H9 (cell line): ENCODE results near the gene RPRD1B. TPM values are rescaled to one million over a fixed set of nuclear protein-coding genes. Genes with fewer than 3 reads are reported as not detected.

Experiments
- DNase-seq: peaks from one replicate; pipeline ENCODE4 v3.0.0-alpha.2; 2017
- H2AFZ ChIP-seq: one replicate; pipeline ENCODE4 v1.6.1; 2013; ENCODE audit warnings: mild to moderate bottlenecking, low read length, control low read depth, moderate library complexity
- H2AK5ac ChIP-seq: 2 replicates; pipeline ENCODE4 v1.6.1; 2013; ENCODE audit warnings: low read length, control low read depth, mixed read lengths; ENCODE audit not compliant: insufficient read length
- H2BK120ac ChIP-seq: one replicate; pipeline ENCODE4 v1.6.1; 2013; ENCODE audit warnings: low read depth, mild to moderate bottlenecking, low read length, control low read depth, inconsistent platforms; ENCODE audit not compliant: poor library complexity, severe bottlenecking
- H2BK12ac ChIP-seq: 2 replicates; pipeline ENCODE4 v1.6.1; 2013; ENCODE audit warnings: low read length, control low read depth, mixed read lengths, low read depth; ENCODE audit not compliant: insufficient read length
- H2BK15ac ChIP-seq: 2 replicates; pipeline ENCODE4 v1.6.1; 2013; ENCODE audit warnings: low read depth, low read length, control low read depth
- H2BK20ac ChIP-seq: one replicate; pipeline ENCODE4 v1.6.1; 2013; ENCODE audit warnings: low read depth, mild to moderate bottlenecking, low read length, control low read depth, inconsistent platforms; ENCODE audit not compliant: poor library complexity, severe bottlenecking
- H2BK5ac ChIP-seq: 2 replicates; pipeline ENCODE4 v1.6.1; 2013; ENCODE audit warnings: low read length, control low read depth, mixed read lengths; ENCODE audit not compliant: insufficient read length
- H3K14ac ChIP-seq: 2 replicates; pipeline ENCODE4 v1.6.1; 2013; ENCODE audit warnings: low read length, control low read depth; ENCODE audit not compliant: insufficient read depth
- H3K18ac ChIP-seq: 2 replicates; pipeline ENCODE4 v1.6.1; 2013; ENCODE audit warnings: low read depth, mild to moderate bottlenecking, mixed read lengths, low read length, control low read depth; ENCODE audit not compliant: insufficient read length
- H3K23ac ChIP-seq: 2 replicates; pipeline ENCODE4 v1.6.1; 2013; ENCODE audit warnings: low read length, control low read depth, mixed read lengths, low read depth; ENCODE audit not compliant: insufficient read length
- H3K23me2 ChIP-seq: 2 replicates; pipeline ENCODE4 v1.6.1; 2013; ENCODE audit warnings: low read depth, mild to moderate bottlenecking, mixed read lengths, low read length, control low read depth; ENCODE audit not compliant: insufficient read length, poor library complexity, severe bottlenecking
- H3K27ac ChIP-seq: 2 replicates; pipeline ENCODE4 v1.5.1; 2013; ENCODE audit warnings: low read length, control low read depth, mixed read lengths, low read depth; ENCODE audit not compliant: insufficient read length
- H3K27me3 ChIP-seq: 2 replicates; pipeline ENCODE4 v1.6.1; 2013; ENCODE audit warnings: low read length, control low read depth, inconsistent platforms; ENCODE audit not compliant: insufficient read depth
- H3K4ac ChIP-seq: 2 replicates; pipeline ENCODE4 v1.6.1; 2013; ENCODE audit warnings: low read depth, mild to moderate bottlenecking, control low read depth, inconsistent platforms, low read length, moderate library complexity
- H3K4me1 ChIP-seq: 2 replicates; pipeline ENCODE4 v1.6.1; 2013; ENCODE audit warnings: low read length, control low read depth, inconsistent platforms; ENCODE audit not compliant: insufficient read depth
- H3K4me2 ChIP-seq: 2 replicates; pipeline ENCODE4 v1.6.1; 2013; ENCODE audit warnings: low read length, control low read depth, mixed read lengths; ENCODE audit not compliant: insufficient read length, insufficient read depth
- H3K56ac ChIP-seq: 2 replicates; pipeline ENCODE4 v1.6.1; 2013; ENCODE audit warnings: low read depth, mild to moderate bottlenecking, mixed read lengths, low read length, control low read depth; ENCODE audit not compliant: insufficient read length
- H3K79me1 ChIP-seq: 2 replicates; pipeline ENCODE4 v1.6.1; 2013; ENCODE audit warnings: low read depth, mild to moderate bottlenecking, moderate library complexity, low read length, control low read depth, inconsistent platforms; ENCODE audit not compliant: insufficient read depth, poor library complexity, severe bottlenecking
- H3K79me2 ChIP-seq: 2 replicates; pipeline ENCODE4 v1.6.1; 2013; ENCODE audit warnings: low read length, control low read depth, inconsistent platforms; ENCODE audit not compliant: insufficient read depth
- H3K9ac ChIP-seq: 2 replicates; pipeline ENCODE4 v1.6.1; 2013; ENCODE audit warnings: low read length, control low read depth, mixed read lengths; ENCODE audit not compliant: insufficient read length; ENCODE audit errors: extremely low read depth
- H3K9me3 ChIP-seq: one replicate; pipeline ENCODE4 v1.6.1; 2013; ENCODE audit warnings: low read depth, low read length, inconsistent platforms; ENCODE audit not compliant: control insufficient read depth
- H3T11ph ChIP-seq: one replicate; pipeline ENCODE4 v1.6.1; 2013; ENCODE audit warnings: mild to moderate bottlenecking, low read length, control low read depth, inconsistent platforms
- H4K20me1 ChIP-seq: one replicate; pipeline ENCODE4 v1.6.1; 2013; ENCODE audit not compliant: control insufficient read depth, insufficient read length, insufficient read depth
- H4K5ac ChIP-seq: 2 replicates; pipeline ENCODE4 v1.6.1; 2013; ENCODE audit warnings: low read depth, mild to moderate bottlenecking, mixed read lengths, low read length, control low read depth; ENCODE audit not compliant: insufficient read length
- H4K8ac ChIP-seq: replicated peaks from 2 replicates; pipeline ENCODE4 v1.6.1; 2013; ENCODE audit warnings: low read length, control low read depth, mixed read lengths, low read depth; ENCODE audit not compliant: insufficient read length
- H4K91ac ChIP-seq: 2 replicates; pipeline ENCODE4 v1.6.1; 2013; ENCODE audit warnings: low read depth, mild to moderate bottlenecking, moderate library complexity, mixed read lengths, low read length, control low read depth; ENCODE audit not compliant: insufficient read length
- H3K27ac Mint-ChIP-seq, 3 experiments: 2 replicates in 2 of 3; 3 replicates in 1 of 3; pipeline ENCODE4 v1.8.0; 2020 to 2021; ENCODE audit warnings: mixed read lengths in 3 of 3, mild to moderate bottlenecking in 1 of 3, moderate library complexity in 1 of 3
- H3K27me3 Mint-ChIP-seq: 2 replicates; pipeline ENCODE4 v1.8.0; 2021; ENCODE audit warnings: low read depth, mild to moderate bottlenecking, moderate library complexity, mixed read lengths
- H3K36me3 Mint-ChIP-seq, 3 experiments: 2 replicates in 2 of 3; 3 replicates in 1 of 3; pipeline ENCODE4 v1.8.0; 2020 to 2021; ENCODE audit warnings: low read depth in 3 of 3, mixed read lengths in 3 of 3; ENCODE audit not compliant: insufficient read depth in 1 of 3
- H3K4me1 Mint-ChIP-seq, 2 experiments: 2 replicates each; pipeline ENCODE4 v1.8.0; 2020; ENCODE audit warnings: mixed read lengths in 2 of 2
- H3K4me3 Mint-ChIP-seq, 2 experiments: 2 replicates in 1 of 2; 3 replicates in 1 of 2; pipeline ENCODE4 v1.8.0; 2020 to 2021; ENCODE audit warnings: mild to moderate bottlenecking in 2 of 2, mixed read lengths in 2 of 2, moderate library complexity in 1 of 2
- H3K9me3 Mint-ChIP-seq, 2 experiments: 2 replicates in 1 of 2; 3 replicates in 1 of 2; pipeline ENCODE4 v1.8.0; 2020; ENCODE audit warnings: mild to moderate bottlenecking in 2 of 2, mixed read lengths in 2 of 2, moderate library complexity in 1 of 2
- CTCF ChIP-seq: fragments of 200-600 bp; sonication (generic); conservative IDR thresholded peaks from 3 replicates; pipeline ENCODE4 v1.8.0; 2021; ENCODE audit warnings: antibody characterized with exemption, mild to moderate bottlenecking
- WGBS: extraction: QIAGEN DNeasy Blood & Tissue Kit; methylation state at CpG from one replicate; pipeline ENCODE4 v1.1.7; 2013; ENCODE audit warnings: missing lambda C conversion rate, low lambda C conversion rate, mixed read lengths; ENCODE audit not compliant: insufficient read length; ENCODE audit errors: extremely low coverage; 5-methylcytosine and 5-hydroxymethylcytosine counted together
- total RNA-seq: library from RNA; stranded (reverse); gene quantifications from 2 replicates; pipeline ENCODE4 v1.2.1, GENCODE V29; 2021

RPRD1B gene
- total RNA-seq, 1 experiment from 2014 or later: 34.3 TPM

GRCh38 chr20:38013887-38014286, 19.7 kb upstream of the RPRD1B start:
- Histone ChIP-seq H3K18ac (no peak overlapping the region), H2BK120ac (no peak overlapping the region), H4K20me1 (no peaks in the 10 kb centered on the region), H4K91ac (no peak overlapping the region), H3T11ph (no peak overlapping the region), H3K27ac (no peak overlapping the region), H2BK12ac (no peak overlapping the region), H3K4me2 (no peak overlapping the region), H3K9me3 (peaks cover 4% of the 10 kb centered on the region), H4K5ac (no peak overlapping the region), H3K4me1 (no peaks in the 10 kb centered on the region), H3K27me3 (no peaks in the 10 kb centered on the region), H2BK5ac (no peak overlapping the region), H2BK15ac (no peak overlapping the region), H4K8ac (no peak overlapping the region), H3K9ac (no peak overlapping the region), H3K79me1 (peaks cover 3% of the 10 kb centered on the region), H2BK20ac (no peak overlapping the region), H3K23ac (no peak overlapping the region), H2AK5ac (no peak overlapping the region), H3K56ac (no peak overlapping the region), H3K79me2 (no peaks in the 10 kb centered on the region), H3K4ac (no peak overlapping the region), H2AFZ (no peak overlapping the region), H3K14ac (no peak overlapping the region), H3K23me2 (no peaks in the 10 kb centered on the region)
- WGBS: no CpG with 5 or more reads among the region's 2 CpGs
- TF ChIP-seq CTCF: no peak
- H3K4me1 Mint-ChIP-seq: no peaks in the 10 kb centered on the region; a peak in 1 of 4 replicates
- no peak for DNase-seq
- H3K4me3 Mint-ChIP-seq: no peak overlapping the region
- no peaks in the 10 kb centered on the region for H3K27me3 Mint-ChIP-seq
- H3K36me3 Mint-ChIP-seq: peaks cover 39 to 70% (median 67%) of the 10 kb centered on the region in 3 experiments
- peaks cover 7 to 13% of the 10 kb centered on the region in 2 experiments for H3K9me3 Mint-ChIP-seq
- no peak overlapping the region for H3K27ac Mint-ChIP-seq
